K562 (cell line): ENCODE data around the gene MLX. TPM values are rescaled to one million over a fixed set of nuclear protein-coding genes. Genes with fewer than 3 reads are reported as not detected.

Experiments
- BCOR ChIP-seq: fragments of 450-650 bp; IDR thresholded peaks from 2 replicates; pipeline ENCODE4 v1.6.1; 2016
- MCM2 ChIP-seq: fragments of 450-650 bp; IDR thresholded peaks from 2 replicates; pipeline ENCODE4 v1.6.1; 2017; ENCODE audit warnings: low read depth, mild to moderate bottlenecking
- MYC ChIP-seq, 2 experiments: fragments of 250-450 bp in 1 of 2; sonication (Bioruptor Pico) in 1 of 2; IDR thresholded peaks; 2 replicates each; pipeline versions ENCODE4 v1.5.1 to v1.6.1; 2012 to 2021; ENCODE audit warnings: low read depth in 2 of 2, borderline replicate concordance in 1 of 2, improper control_type of control experiment in 1 of 2, low read length in 1 of 2, mild to moderate bottlenecking in 1 of 2, moderate library complexity in 1 of 2
- PTBP1 ChIP-seq: fragments of 200-400 bp; formaldehyde crosslinking; IDR thresholded peaks from 2 replicates; pipeline ENCODE4 v1.6.1; 2017; ENCODE audit warnings: low read depth, low read length
- SIN3B ChIP-seq: fragments of 450-650 bp; IDR thresholded peaks from 2 replicates; pipeline ENCODE4 v1.6.1; 2017; ENCODE audit warnings: low read depth, mild to moderate bottlenecking, moderate library complexity
- ZFP36 ChIP-seq: fragments of 150-350 bp; IDR thresholded peaks from 2 replicates; pipeline ENCODE4 v1.6.1; 2018; ENCODE audit warnings: low read length, low read depth; ENCODE audit not compliant: partially characterized antibody
- ZNF232 ChIP-seq: sonication (generic); formaldehyde crosslinking; IDR thresholded peaks from 2 replicates; pipeline ENCODE4 v1.8.0; 2022; ENCODE audit warnings: mild to moderate bottlenecking, missing genetic modification reagents
- ZNF239 ChIP-seq: fragments of 250-450 bp; sonication (Bioruptor Pico); IDR thresholded peaks from 2 replicates; pipeline ENCODE4 v1.4.0; 2020; ENCODE audit warnings: mild to moderate bottlenecking
- polyA plus RNA-seq, 8 experiments: library from polyadenylated mRNA; depleted of rRNA in 4 of 8; stranded (reverse) in 5 of 8; unstranded in 3 of 8; fragments of >200 nt; fragmentation: Nextera tagmentation in 2 of 8; fragmentation: Illumina TruSeq in 1 of 8; extraction: Ambion mirVana in 2 of 8; extraction: Trizol in 1 of 8; gene quantifications; 2 replicates each; pipeline versions ENCODE4 v1.2.1 to v1.2.3, GENCODE V29; 2011 to 2014; ENCODE audit warnings: inconsistent platforms in 1 of 8, missing spikeins in 1 of 8
- total RNA-seq, 7 experiments: library from RNA; depleted of rRNA in 6 of 7; stranded (reverse); fragments of >200 nt in 6 of 7; fragmentation: Illumina TruSeq in 2 of 7; extraction: Trizol in 2 of 7; gene quantifications; 2 replicates each; pipeline versions ENCODE4 v1.2.1 to v1.2.3, GENCODE V29; 2011 to 2021; ENCODE audit warnings: low replicate concordance in 1 of 7
- TF ChIP-seq, protein P1 (sequence below): fragments of 450-650 bp; IDR thresholded peaks from 2 replicates; pipeline ENCODE4 v1.6.1; 2017; ENCODE audit warnings: antibody characterized with exemption
- TF ChIP-seq, protein P2 (sequence below): fragments of 450-650 bp; formaldehyde crosslinking; IDR thresholded peaks from 2 replicates; pipeline ENCODE4 v1.4.0; 2022; ENCODE audit warnings: missing genetic modification characterization
- TF ChIP-seq, protein P3 (sequence below): fragments of 200-800 bp; sonication (Bioruptor generic); IDR thresholded peaks from 2 replicates; pipeline ENCODE4 v1.6.1; 2017; ENCODE audit warnings: missing genetic modification characterization, missing compliant biosample characterization
- TF ChIP-seq, protein P4 (sequence below), 3 experiments: IDR thresholded peaks in 2 of 3; conservative IDR thresholded peaks in 1 of 3; 2 replicates each; pipeline ENCODE4 v1.5.1; 2011 to 2012; ENCODE audit warnings: low read length in 3 of 3, mild to moderate bottlenecking in 3 of 3, control low read depth in 2 of 3, improper control_type of control experiment in 1 of 3, inconsistent platforms in 1 of 3, low read depth in 1 of 3, mixed read lengths in 1 of 3, moderate library complexity in 1 of 3; ENCODE audit not compliant: insufficient read depth in 2 of 3
- TF ChIP-seq, protein P5 (sequence below): sonication (generic); formaldehyde crosslinking; IDR thresholded peaks from 2 replicates; pipeline ENCODE4 v1.5.0; 2020; ENCODE audit warnings: missing genetic modification reagents
- TF ChIP-seq, protein P6 (sequence below), 2 experiments: fragments of 150-350 bp in 1 of 2; IDR thresholded peaks; 2 replicates each; pipeline ENCODE4 v1.6.1; 2012 to 2016; ENCODE audit warnings: low read depth in 2 of 2, low read length in 2 of 2, mild to moderate bottlenecking in 1 of 2, moderate library complexity in 1 of 2

The MLX gene
- total and polyA plus RNA-seq, 9 of the 15 experiments (the other 6 are each of a cell fraction or from before 2014, with no cell fraction given), result 42.9 to 100 (median 58.9) TPM

DNA sequence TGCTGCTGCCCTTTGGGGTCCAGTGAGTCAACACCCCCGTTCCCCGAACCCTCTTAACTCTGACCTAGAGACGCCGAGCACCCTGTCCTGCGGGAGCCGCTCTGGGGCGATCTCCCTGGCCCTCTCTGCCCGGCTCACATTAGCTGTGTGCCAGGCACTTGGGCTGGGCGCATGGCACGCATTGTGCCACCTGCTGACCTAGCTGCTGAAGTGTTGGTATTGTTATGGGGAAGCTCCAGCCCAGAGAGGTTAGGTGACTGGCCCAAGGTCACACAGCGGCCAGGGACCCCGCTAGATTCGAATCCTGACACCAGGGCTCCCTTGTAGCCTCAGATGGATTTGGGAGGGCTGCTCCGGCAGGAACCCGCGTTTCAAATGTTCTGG is 13.0 kb upstream of the MLX start (continued):
- TF ChIP-seq, protein P1, sequence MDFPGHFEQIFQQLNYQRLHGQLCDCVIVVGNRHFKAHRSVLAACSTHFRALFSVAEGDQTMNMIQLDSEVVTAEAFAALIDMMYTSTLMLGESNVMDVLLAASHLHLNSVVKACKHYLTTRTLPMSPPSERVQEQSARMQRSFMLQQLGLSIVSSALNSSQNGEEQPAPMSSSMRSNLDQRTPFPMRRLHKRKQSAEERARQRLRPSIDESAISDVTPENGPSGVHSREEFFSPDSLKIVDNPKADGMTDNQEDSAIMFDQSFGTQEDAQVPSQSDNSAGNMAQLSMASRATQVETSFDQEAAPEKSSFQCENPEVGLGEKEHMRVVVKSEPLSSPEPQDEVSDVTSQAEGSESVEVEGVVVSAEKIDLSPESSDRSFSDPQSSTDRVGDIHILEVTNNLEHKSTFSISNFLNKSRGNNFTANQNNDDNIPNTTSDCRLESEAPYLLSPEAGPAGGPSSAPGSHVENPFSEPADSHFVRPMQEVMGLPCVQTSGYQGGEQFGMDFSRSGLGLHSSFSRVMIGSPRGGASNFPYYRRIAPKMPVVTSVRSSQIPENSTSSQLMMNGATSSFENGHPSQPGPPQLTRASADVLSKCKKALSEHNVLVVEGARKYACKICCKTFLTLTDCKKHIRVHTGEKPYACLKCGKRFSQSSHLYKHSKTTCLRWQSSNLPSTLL, result no peak
- TF ChIP-seq, protein P2, sequence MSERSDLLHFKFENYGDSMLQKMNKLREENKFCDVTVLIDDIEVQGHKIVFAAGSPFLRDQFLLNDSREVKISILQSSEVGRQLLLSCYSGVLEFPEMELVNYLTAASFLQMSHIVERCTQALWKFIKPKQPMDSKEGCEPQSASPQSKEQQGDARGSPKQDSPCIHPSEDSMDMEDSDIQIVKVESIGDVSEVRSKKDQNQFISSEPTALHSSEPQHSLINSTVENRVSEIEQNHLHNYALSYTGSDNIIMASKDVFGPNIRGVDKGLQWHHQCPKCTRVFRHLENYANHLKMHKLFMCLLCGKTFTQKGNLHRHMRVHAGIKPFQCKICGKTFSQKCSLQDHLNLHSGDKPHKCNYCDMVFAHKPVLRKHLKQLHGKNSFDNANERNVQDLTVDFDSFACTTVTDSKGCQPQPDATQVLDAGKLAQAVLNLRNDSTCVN (CRISPR knock-in tag), result no peak
- peak; percentile 71; the same call in 1 of the 2 replicates for TF ChIP-seq PTBP1
- TF ChIP-seq ZFP36, result peak; percentile 94
- TF ChIP-seq BCOR, result peak; percentile 93
- no peak for TF ChIP-seq MCM2
- TF ChIP-seq MYC (IDR thresholded peaks at IDR 0.05; ENCODE audit: low read depth, low read length), result peak; percentile 9; the same call in 1 of the 2 replicates
- TF ChIP-seq MYC (CRISPR knock-in tag; IDR thresholded peaks at IDR 0.05; ENCODE audit: borderline replicate concordance, low read depth), result no peak
- TF ChIP-seq SIN3B, result no peak
- TF ChIP-seq, protein P3, sequence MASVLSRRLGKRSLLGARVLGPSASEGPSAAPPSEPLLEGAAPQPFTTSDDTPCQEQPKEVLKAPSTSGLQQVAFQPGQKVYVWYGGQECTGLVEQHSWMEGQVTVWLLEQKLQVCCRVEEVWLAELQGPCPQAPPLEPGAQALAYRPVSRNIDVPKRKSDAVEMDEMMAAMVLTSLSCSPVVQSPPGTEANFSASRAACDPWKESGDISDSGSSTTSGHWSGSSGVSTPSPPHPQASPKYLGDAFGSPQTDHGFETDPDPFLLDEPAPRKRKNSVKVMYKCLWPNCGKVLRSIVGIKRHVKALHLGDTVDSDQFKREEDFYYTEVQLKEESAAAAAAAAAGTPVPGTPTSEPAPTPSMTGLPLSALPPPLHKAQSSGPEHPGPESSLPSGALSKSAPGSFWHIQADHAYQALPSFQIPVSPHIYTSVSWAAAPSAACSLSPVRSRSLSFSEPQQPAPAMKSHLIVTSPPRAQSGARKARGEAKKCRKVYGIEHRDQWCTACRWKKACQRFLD (CRISPR knock-in tag), result no peak; the same call in 1 of the 2 replicates
- TF ChIP-seq, protein P4, sequence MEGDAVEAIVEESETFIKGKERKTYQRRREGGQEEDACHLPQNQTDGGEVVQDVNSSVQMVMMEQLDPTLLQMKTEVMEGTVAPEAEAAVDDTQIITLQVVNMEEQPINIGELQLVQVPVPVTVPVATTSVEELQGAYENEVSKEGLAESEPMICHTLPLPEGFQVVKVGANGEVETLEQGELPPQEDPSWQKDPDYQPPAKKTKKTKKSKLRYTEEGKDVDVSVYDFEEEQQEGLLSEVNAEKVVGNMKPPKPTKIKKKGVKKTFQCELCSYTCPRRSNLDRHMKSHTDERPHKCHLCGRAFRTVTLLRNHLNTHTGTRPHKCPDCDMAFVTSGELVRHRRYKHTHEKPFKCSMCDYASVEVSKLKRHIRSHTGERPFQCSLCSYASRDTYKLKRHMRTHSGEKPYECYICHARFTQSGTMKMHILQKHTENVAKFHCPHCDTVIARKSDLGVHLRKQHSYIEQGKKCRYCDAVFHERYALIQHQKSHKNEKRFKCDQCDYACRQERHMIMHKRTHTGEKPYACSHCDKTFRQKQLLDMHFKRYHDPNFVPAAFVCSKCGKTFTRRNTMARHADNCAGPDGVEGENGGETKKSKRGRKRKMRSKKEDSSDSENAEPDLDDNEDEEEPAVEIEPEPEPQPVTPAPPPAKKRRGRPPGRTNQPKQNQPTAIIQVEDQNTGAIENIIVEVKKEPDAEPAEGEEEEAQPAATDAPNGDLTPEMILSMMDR (IDR thresholded peaks at IDR 0.05 in 2 of 3, conservative IDR thresholded peaks at IDR 0.05 in 1 of 3; ENCODE audit: insufficient read depth in 2 of 3, low read depth in 1 of 3, low read length in 3 of 3), result no peak
- TF ChIP-seq, protein P5, sequence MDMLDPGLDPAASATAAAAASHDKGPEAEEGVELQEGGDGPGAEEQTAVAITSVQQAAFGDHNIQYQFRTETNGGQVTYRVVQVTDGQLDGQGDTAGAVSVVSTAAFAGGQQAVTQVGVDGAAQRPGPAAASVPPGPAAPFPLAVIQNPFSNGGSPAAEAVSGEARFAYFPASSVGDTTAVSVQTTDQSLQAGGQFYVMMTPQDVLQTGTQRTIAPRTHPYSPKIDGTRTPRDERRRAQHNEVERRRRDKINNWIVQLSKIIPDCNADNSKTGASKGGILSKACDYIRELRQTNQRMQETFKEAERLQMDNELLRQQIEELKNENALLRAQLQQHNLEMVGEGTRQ (CRISPR knock-in tag), result no peak
- TF ChIP-seq ZNF239, result no peak
- TF ChIP-seq ZNF232, result no peak
- TF ChIP-seq, protein P6, sequence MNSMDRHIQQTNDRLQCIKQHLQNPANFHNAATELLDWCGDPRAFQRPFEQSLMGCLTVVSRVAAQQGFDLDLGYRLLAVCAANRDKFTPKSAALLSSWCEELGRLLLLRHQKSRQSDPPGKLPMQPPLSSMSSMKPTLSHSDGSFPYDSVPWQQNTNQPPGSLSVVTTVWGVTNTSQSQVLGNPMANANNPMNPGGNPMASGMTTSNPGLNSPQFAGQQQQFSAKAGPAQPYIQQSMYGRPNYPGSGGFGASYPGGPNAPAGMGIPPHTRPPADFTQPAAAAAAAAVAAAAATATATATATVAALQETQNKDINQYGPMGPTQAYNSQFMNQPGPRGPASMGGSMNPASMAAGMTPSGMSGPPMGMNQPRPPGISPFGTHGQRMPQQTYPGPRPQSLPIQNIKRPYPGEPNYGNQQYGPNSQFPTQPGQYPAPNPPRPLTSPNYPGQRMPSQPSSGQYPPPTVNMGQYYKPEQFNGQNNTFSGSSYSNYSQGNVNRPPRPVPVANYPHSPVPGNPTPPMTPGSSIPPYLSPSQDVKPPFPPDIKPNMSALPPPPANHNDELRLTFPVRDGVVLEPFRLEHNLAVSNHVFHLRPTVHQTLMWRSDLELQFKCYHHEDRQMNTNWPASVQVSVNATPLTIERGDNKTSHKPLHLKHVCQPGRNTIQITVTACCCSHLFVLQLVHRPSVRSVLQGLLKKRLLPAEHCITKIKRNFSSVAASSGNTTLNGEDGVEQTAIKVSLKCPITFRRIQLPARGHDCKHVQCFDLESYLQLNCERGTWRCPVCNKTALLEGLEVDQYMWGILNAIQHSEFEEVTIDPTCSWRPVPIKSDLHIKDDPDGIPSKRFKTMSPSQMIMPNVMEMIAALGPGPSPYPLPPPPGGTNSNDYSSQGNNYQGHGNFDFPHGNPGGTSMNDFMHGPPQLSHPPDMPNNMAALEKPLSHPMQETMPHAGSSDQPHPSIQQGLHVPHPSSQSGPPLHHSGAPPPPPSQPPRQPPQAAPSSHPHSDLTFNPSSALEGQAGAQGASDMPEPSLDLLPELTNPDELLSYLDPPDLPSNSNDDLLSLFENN (IDR thresholded peaks at IDR 0.05; ENCODE audit: low read depth in 2 of 2, low read length in 2 of 2), result no peak
